ENCODE results near the gene EPHB1.

DNA sequence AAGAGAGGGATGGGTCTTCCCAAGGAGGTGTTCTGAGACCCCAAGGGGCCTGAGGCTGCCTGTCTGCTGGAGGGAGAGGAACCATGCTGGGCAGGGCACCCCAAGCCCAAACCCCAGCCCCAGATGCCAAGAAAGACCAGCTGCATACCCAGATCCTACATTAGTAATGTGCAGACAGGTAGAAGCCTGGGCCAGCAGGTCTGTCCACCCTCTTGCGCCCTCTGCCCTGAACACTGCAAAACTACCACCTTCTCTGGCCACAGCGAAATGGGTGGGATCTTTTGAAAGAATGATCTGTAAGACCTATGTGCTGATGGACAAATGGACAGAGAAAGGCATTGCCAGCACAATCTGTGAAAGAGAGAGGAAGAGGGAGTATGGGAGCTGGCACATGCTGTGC is 283.2 kb downstream of the EPHB1 start:
- TF ChIP-seq POLR2AphosphoS5 (IDR thresholded peaks at IDR 0.05; ENCODE audit: low read depth, low read length) = no peak
- TF ChIP-seq TAF1 (IDR thresholded peaks at IDR 0.05; ENCODE audit: borderline replicate concordance, insufficient read depth, low read length) = no peak
- TF ChIP-seq SIN3A (IDR thresholded peaks at IDR 0.05; ENCODE audit: borderline replicate concordance, insufficient read depth, low read length) = no peak
- TF ChIP-seq, protein P1, sequence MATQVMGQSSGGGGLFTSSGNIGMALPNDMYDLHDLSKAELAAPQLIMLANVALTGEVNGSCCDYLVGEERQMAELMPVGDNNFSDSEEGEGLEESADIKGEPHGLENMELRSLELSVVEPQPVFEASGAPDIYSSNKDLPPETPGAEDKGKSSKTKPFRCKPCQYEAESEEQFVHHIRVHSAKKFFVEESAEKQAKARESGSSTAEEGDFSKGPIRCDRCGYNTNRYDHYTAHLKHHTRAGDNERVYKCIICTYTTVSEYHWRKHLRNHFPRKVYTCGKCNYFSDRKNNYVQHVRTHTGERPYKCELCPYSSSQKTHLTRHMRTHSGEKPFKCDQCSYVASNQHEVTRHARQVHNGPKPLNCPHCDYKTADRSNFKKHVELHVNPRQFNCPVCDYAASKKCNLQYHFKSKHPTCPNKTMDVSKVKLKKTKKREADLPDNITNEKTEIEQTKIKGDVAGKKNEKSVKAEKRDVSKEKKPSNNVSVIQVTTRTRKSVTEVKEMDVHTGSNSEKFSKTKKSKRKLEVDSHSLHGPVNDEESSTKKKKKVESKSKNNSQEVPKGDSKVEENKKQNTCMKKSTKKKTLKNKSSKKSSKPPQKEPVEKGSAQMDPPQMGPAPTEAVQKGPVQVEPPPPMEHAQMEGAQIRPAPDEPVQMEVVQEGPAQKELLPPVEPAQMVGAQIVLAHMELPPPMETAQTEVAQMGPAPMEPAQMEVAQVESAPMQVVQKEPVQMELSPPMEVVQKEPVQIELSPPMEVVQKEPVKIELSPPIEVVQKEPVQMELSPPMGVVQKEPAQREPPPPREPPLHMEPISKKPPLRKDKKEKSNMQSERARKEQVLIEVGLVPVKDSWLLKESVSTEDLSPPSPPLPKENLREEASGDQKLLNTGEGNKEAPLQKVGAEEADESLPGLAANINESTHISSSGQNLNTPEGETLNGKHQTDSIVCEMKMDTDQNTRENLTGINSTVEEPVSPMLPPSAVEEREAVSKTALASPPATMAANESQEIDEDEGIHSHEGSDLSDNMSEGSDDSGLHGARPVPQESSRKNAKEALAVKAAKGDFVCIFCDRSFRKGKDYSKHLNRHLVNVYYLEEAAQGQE (IDR thresholded peaks at IDR 0.05; ENCODE audit: insufficient read depth in 1 of 2, low read depth in 2 of 2, low read length in 2 of 2) = no peak
- no peak for TF ChIP-seq FOXP2 (optimal IDR thresholded peaks at IDR 0.05; ENCODE audit: borderline replicate concordance, extremely low read depth, extremely low read length, insufficient read depth)

All from PFSK-1 (cell line).